Activated CD4-positive, CD25-positive, alpha-beta regulatory T cell (primary cell): ENCODE data around the gene FBXL17.

Experiments
- DNase-seq, 4 experiments: peaks; one replicate each; lab custom pipeline; 2025; lab: John Stamatoyannopoulos, UW

FBXL17 gene

DNA sequence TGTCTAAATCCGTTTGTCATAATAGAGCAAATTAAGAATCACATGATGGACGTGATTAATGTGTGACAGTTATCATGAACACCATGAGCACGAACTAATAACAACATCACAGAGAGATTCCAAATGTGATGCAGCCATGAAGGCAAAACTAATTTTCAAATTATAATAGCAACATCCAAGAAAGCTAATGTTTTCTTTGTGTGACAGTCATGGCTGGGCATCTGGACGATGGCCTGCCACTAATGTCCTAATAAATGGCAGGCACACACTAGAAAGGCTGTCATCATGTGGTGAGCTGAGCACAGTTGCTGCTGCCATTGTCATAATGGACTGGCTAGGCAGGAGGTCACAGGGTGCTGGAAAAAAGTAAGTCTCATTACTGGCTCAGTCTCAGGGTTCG, 431.1 kb downstream of the FBXL17 start:
- no peak for DNase-seq

DNA sequence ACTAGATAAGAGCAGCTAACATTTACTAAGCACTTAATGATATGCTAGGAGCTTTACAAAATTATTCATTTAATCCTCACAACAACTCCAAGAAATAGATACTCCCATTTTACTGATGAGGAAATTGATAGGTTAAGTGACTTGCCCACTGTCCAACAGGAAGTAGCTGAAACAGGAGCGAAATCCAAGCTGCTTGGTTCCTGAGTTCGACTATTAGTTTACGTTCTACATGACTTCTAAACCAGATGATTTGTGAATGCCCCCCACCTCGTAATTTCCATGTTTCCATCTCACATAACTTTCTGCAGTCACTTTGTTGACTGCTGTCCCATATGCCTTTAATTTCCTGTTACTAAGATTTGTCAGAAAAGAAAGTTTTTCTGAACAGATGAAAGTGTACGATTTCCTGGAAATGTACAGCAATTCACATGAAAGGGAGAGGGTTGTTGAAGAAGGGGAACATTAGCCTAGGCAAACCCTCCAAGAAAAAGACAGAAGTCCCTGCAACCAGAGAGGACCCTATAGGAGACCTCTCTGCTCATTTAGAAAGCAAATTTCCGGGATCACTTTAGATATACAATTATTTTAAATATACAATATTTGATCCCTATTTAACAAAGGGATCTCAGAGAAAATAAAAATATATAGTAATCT, 432.1 kb downstream of the FBXL17 start:
- no peak for DNase-seq

DNA sequence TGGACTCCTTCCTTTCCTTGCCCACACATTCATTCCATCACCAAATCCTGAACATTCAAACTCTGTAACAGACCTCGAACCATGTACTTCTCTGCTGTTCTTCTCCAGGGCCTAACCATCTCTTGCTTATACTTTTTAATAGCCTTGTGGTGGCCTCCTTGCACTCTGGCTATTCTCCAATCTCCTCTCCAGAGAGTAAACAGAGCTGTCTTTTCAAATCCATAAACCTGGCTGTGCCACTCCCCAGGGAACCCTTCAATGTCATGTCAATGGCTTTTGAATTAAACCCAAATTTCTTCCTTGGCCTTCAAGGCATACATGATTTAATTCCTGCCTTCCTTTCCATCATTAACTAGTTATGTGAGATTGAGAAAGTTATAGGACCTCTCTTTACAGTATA, 433.5 kb downstream of the FBXL17 start:
- no peak for DNase-seq

DNA sequence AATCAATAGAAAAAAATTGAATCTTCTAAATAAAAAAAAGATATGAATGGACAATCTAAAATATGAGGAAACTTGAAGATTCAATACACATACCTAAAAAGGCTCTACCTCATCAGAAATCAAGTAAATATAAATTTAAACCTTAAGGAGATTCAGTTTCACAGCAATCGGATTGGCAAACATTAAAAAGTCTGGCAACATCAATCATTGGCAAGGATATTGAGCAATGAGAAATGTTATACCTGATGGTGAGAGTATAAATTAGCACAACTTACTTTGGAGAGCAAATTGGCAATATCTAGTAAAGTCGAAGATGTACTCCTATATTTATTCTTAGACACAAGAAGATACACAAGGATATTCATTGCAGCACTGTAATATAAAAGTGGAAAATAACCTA, 436.8 kb downstream of the FBXL17 start:
- DNase-seq, result no peak

DNA sequence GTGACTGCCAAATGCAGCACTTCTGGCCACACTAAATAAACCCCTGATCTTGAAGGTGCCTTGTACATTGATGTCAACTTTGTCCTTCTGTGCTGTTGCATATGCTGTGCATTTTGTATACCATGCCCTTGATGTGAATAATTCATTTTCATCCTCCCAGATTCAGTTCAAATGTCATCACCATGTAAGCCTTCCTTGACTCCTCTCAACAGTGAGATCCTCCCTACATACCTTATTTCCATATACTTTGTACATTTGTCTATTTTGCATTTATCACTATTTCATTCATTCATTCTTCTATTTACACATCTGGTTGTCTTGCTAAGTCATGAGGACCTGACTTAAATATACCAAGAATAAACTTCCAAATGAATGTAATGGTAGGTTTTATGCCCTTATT, 438.0 kb downstream of the FBXL17 start:
- DNase-seq, result no peak

DNA sequence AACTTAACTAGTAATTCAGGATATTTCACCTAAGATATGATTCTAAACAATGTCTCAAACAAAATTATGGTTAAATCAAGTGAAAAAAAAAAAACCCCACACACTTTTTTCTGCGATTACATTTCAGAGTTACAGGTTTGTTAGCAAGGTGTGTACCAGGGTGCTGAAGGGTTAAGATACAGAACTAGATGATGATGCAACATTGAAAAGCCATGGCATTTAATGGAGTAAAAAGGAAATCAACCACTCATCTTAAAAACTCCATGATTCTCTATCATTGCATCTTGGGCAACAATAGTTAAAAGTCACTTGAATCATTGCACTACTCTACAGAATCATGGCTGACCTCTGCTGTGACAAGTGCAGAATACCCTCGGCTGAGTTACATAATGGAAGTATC, 440.9 kb downstream of the FBXL17 start:
- no peak for DNase-seq

DNA sequence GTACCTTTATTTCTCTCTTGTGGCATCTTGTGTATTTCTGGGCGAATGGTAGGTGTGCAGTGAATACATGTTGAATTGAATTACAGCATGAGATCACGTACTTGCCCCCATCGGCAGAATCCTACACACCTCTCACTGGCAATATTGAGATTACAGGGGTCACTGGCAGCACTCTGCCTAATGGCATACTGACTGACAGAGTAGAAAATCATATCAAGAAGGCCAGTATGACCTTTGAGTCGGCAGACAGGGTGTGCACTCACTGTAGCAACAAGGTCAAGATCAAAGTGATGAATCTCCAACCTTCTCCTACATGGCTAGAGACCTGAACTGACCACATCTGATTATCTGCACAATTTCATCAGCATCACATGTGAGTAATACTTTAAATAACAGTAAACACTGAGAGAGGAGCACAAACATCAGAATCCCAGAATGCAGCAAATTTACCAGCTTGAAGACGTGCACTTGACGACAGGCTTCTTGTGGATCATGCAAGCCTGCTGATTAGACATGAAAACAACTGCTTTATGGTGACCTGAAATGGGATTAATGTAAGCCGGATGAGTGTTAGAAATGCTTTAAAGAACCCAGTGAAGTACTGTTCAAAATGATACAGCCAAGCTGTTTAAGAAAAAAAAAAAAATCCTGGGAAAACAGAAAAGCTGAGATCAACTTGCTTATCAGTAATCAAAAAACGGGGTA, 444.1 kb downstream of the FBXL17 start:
- no peak for DNase-seq

DNA sequence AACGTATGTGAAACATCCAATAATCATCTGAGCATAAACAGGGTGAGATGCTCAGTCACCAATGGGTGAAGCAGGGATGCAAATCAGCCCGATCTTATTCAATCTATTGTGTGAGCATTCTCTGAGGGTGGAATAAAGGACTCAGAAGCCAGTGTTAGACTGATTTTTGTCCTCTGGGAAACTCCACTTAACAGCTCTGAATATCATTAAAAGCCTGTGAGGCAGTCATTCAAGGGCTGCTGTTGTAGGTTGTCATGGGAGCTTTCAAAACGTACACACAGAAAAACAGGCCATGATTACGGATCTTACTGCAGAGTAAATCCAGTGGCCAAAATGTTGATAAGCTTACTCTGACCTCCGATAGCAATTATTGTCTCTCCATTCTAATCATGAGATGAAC, 444.7 kb downstream of the FBXL17 start:
- no peak for DNase-seq

DNA sequence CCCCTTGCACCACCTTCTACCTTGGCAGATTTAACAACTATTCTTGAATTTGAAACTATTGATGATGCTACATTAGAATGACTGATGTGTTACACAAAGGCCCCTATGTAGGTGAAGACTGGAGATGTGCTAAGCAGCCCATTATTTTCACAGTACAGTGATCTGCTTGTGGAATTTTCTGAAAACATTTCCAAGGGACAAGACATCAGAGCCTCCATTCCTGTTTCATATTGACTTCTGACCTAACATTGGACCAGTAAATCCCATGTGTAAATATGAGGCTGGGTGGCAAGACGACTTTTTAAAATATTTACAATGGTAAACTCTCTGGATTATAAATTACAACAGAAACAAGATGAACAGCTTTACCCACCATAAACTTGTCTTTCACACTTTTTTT, 445.4 kb downstream of the FBXL17 start:
- no peak for DNase-seq

DNA sequence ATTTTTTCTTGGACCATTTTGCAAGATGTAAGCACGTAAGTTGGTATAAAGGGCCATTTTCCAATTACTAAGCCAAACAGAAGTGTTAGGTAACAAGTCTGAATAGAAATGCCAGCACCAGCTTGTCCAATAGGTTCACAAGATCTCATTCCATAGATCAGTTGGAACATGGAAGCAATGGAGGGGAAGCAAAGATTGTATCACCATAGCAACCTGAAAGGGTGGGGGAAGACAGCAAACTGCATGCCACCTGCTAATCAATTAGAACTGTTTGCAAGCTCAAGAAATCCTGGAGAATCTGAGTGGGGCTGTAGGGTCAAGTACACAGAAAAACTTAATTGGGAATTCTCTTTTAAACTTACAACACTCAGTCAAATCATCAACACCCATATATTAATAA, 446.3 kb downstream of the FBXL17 start:
- no peak for DNase-seq

DNA sequence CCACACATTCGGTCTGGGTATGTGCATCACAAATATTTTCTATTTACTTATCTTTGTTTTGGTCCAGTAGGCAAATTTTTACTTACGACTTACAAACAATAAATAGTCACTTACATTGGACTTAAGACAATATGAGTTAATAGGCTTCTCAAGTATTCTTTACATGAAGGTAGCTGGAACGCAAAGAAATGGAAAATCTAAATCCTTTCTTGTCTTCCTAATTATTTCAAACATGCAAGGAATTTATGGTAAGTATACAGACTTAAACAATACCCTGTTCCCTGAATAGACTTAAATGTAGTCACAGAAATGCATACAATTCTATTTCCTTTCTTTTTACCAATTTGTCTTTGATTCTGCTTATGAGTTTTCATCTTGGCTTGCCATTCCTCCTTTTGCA, 448.6 kb downstream of the FBXL17 start:
- DNase-seq, result no peak

DNA sequence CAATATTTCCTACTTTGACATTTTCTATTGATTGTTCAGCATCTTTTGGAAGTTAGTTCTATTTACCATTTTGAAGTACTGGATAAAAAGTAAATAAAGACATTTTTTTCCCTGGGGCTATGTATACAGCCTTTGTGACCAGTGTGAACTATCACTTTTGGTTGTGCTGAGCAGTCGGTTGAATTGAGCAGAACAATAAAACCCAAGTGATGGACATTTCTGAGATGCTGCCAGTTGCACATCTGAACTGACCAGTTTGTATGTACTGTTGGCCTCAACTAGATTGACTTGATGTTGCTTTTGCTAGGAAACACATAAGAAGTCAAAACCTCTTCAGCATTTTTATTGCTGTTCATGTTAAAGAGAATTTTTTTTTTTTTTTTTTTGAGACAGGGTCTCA, 451.0 kb downstream of the FBXL17 start:
- no peak for DNase-seq

DNA sequence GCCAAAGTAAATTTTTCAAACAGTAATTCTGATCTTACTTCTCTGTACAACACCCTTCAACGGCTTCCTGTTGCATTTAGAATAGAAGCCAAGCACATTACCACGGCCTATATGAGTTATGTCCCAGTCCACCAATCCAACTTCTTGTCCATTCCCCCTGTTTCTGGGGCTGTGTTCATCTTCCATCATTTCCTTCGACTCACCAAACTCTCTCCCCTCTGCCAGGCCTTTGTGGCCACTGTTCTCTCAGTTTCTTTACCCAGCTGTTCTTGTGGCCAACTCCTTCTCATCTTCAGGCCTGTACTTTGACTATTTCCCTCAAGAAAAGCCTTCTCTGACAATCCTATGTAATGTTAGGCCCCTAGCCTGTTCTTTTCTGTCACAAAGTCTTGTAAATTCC, 451.8 kb downstream of the FBXL17 start:
- DNase-seq, result no peak

DNA sequence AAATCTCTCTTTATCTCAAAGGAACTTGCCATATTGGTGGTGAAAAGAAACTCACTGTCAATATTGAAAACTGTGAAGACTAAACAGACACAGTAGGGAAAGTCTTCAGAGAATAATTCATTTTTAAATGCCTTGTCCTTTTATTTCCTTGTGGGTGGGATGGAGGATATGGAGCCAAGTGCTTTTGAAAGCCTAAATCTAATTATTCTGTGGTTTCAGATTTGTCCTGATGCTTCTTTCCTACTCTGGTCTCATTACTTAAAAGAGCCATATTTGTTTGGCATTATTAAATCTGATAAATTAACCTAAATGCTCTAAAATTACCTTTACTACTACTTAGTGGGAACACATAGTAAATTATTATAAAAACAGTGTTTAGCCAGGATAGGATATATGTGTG, 452.8 kb downstream of the FBXL17 start:
- DNase-seq, result no peak

DNA sequence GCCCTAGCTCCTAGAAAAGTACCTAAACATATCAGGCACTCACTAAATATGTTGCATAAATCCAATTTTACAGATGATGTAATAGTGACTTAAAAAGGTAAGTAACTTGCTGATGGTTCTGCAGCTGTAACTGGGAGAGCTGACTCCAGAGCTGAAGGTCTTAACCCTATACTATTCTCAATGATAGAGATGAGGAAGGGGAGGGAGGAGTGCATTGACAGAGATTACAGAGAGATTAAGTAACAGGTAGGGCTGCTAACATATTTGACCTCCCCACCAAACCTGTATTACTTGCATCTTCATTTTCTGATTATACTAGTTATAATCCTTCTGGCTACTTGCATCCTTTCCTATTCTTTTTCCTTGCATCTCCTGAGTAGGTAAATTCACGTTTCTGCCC, 455.8 kb downstream of the FBXL17 start:
- no peak for DNase-seq

DNA sequence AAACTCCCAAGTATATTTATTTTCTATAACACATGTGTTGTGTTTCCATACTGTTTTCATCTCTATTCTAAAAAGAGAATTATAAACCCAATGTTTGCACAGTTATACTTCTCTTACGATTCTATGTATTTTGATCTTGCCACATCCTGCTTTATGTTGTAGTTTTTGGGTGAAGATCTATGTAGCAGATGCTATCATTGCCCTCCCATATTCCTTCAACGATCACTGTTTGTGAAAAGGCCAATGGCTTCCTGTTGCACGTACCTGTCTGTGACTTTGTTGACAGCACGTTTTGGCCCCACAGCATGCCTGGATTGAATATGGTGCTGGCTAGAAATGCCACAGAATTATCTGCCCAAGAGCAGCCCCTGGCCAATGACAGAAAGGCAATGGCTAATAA, 456.7 kb downstream of the FBXL17 start:
- no peak for DNase-seq

DNA sequence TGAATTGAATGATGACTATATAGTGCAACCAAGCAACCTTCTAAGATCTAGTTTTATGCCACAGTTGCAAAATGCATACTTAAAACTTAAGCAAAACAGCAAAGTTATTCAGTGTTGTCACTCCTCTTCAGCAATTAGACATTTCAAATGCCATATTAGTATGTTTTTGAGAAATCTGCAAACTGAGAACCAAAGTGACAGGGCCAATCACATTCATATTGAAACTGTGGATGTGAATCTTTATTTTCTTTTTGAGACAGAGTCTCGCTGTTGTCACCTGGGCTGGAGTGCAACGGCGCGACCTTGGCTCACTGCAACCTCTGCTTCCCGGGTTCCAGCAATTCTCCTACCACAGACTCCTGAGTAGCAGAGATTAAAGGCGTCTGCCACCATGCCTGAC, 461.9 kb downstream of the FBXL17 start:
- no peak for DNase-seq

DNA sequence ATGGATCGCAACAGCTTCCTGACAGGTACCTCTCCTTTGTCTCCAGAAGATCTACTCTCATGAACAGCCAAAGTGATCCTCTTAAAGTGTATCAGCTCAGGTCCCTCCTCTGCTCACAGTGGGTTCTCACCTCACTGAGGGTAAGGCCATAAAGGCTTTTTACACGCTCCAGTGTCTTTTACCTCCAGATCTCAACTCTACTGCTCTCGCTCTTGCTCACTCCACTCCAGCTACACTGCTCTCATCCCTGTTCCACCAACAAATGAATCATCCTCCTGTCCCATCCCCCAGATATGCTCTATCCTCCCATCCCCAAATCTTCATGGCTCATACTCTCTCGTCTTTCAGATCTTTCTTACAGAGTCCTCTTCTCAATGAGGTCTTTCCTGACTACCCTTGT, 462.5 kb downstream of the FBXL17 start:
- DNase-seq, result no peak

DNA sequence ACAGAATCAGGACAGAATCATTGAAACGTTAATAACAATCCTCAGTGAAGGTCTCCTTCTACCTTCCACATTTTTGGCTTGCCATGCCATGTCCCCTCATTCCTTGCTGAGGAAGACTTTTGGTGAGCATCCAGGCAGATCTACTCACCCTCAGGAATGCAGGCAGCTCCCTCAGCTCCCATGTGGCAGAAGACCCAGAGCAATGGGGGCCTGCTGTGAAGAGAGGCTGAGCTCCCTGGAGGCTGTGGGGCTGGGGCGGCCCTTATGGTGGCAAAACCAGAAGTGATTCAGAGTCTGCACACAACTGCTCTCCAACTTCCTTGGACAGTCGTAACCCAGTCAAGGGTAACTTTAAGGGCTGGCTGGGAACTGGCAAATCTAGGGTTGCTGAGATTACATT, 463.9 kb downstream of the FBXL17 start:
- no peak for DNase-seq

DNA sequence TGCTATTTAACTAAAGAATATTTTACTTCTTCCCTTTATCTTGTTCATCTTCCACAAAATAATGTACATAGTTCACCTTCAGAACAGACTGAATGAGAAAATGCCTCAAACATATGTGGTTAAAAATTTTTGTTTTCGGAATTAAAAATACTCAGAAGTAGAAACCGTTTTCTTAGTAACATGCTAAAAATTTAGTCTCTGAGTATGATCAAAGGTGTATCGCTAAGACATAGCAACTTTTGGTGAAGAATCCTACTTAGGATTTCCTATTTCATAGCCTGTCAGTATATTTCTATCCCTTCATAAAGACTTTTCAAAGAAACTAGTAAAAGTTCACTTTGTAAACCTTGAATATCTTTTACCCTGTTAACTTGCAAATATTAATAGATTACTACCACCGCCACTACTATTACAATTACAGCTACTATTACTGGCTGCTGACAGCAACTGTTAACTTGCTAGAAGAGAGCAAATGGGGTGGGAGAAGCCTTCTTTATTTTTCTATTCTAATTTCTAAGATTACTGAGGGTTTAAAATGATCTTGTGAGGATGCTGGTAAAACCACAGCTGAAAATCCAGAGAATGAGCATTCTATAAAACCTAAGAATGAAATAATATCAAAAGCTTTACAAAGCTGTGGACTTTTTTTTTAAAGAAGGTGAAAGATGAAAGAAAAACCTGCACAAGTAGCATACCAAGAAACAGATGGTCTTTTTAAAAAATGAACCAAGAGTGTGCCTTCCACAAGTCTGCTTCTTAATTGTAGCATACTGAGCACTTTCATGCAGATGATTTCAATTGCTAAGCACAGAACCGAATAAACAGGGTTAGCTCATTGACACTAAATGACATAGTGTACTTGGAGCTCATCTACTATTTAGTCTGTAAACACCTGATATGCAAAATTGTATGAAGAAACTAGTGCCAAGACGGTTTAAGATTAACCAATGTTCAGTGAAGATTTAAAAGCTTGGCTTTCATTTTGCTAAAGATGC, 464.9 kb downstream of the FBXL17 start:
- no peak for DNase-seq

DNA sequence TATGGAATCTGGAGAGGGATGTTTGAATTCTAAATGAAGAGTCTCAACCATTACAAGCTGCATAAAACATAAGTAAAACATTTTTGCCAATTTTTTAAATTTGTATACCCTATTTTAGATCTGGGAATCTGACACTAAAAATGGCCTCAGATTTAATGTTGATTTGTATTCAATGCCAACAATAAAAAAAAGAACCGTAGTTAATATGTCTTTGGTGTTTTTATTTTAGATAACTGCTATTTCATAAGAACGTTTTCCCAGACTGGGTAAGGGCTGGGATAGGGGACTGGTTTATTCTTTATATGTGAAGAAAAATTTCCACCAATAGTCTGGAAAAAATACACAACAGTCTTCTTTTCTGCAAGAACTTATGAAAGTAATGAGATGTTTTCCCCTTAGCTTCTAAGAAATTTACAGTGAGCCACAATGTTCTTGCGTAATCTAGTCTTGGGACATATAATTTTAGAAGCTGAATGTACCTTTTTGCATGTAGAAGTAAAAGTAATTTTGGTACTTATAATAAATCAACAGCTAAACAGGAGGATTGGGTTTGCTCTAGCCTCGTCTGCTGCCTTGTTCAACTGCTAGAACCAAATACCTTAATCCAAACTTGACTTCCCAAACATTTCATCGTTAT, 466.6 kb downstream of the FBXL17 start:
- no peak for DNase-seq

DNA sequence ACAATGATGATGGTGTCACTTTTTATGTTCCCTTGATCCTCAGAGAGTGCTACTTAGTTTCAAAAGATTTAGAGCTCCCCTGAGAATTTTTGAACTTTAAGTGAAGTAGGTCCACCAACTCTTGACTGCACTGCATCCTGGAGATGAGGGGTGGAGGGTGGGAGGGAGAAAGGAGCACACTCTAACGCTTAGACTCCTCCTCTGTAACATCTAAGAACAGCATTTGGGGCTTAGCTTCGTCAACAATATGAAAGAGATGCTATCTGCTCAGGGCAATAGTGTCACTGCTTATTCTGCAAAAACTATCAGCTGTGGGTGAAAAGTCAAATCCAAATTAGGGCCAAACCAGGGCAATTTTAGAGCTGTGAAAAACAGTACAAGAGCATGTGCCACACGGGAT, 468.4 kb downstream of the FBXL17 start:
- DNase-seq, result no peak
